Esophagus muscularis mucosa (tissue), 4 donors: Measurements from ENCODE around the gene PCDHA9. TPM values are rescaled to one million over a fixed set of nuclear protein-coding genes. Genes with fewer than 3 reads are reported as not detected.

Experiments
- DNase-seq: peaks from one replicate; pipeline ENCODE4 v3.0.0-alpha.2; 2017; ENCODE audit errors: extremely low spot score
- H3K27ac ChIP-seq, 4 donors: fragments of 200-600 bp; sonication (generic); replicated peaks in 1 of 4; 1 replicate in 3 of 4; 2 replicates in 1 of 4; pipeline ENCODE4 v1.5.1; 2016 to 2019; ENCODE audit warnings: mild to moderate bottlenecking in 1 of 4
- H3K27me3 ChIP-seq, 4 donors: fragments of 200-600 bp; sonication (generic); one replicate each; pipeline versions ENCODE4 v1.5.1 to v1.6.0; 2016 to 2019
- H3K36me3 ChIP-seq, 4 donors: fragments of 200-600 bp; sonication (generic); one replicate each; pipeline ENCODE4 v1.5.1; 2016 to 2019
- H3K4me1 ChIP-seq, 4 donors: fragments of 200-600 bp; sonication (generic); one replicate each; pipeline ENCODE4 v1.5.1; 2016 to 2019
- H3K4me3 ChIP-seq, 4 donors: fragments of 200-600 bp; sonication (generic); 1 replicate in 2 of 4; 2 replicates in 2 of 4; pipeline ENCODE4 v1.5.1; 2016 to 2019; ENCODE audit warnings: mild to moderate bottlenecking in 4 of 4, moderate library complexity in 1 of 4
- H3K9me3 ChIP-seq, 4 donors: fragments of 200-600 bp; sonication (generic); 1 replicate in 3 of 4; 2 replicates in 1 of 4; pipeline ENCODE4 v1.5.1; 2016 to 2019
- CTCF ChIP-seq, 3 experiments: fragments of 200-600 bp in 2 of 3; fragments of 450-650 bp in 1 of 3; sonication (generic) in 2 of 3; IDR thresholded peaks; one replicate each; pipeline ENCODE4 v1.5.1; 2017 to 2019; ENCODE audit warnings: antibody characterized with exemption in 3 of 3, mild to moderate bottlenecking in 2 of 3, moderate library complexity in 1 of 3
- EP300 ChIP-seq: sonication (generic); formaldehyde crosslinking; IDR thresholded peaks from one replicate; pipeline ENCODE4 v1.6.1; 2017; ENCODE audit warnings: antibody characterized with exemption
- POLR2A ChIP-seq: fragments of 450-650 bp; IDR thresholded peaks from one replicate; pipeline ENCODE4 v1.6.1; 2017; ENCODE audit warnings: antibody characterized with exemption, moderate library complexity, mild to moderate bottlenecking, low read depth
- POLR2AphosphoS5 ChIP-seq, 2 donors: sonication (generic); formaldehyde crosslinking; IDR thresholded peaks; one replicate each; pipeline ENCODE4 v1.6.1; 2017; ENCODE audit warnings: antibody characterized with exemption in 2 of 2
- whole genome bisulfite sequencing: methylation state at CpG from one replicate; pipeline ENCODE4 v1.1.5; 2018; 5-methylcytosine and 5-hydroxymethylcytosine counted together
- intact Hi-C: fragments of 100-400 bp; cut with DNase I; formaldehyde crosslinking; loops from one replicate; pipeline ENCODE4 v1.15.1; 2023
- total RNA-seq, 4 donors: library from RNA; depleted of rRNA; stranded (reverse); fragments of >200 nt; gene quantifications; one replicate each; pipeline versions ENCODE4 v1.1.0 to v1.2.1, GENCODE V29; 2016

Gene PCDHA9
- total RNA-seq, 4 donors from 2014 or later, result under 0.01 to 0.42 (median 0.15) TPM

GRCh38 chr5:140855772-140856674 is 7.8 kb downstream of the PCDHA9 start, which contains the start of gene PCDHA10:
Gene PCDHA10 (plus strand): TSS chr5:140855897. CDS start chr5:140856049, 152 bp downstream.
- H3K4me3 ChIP-seq, result peak within 1 kb of the TSS; percentile 24 to 48 (median 45)
- intact Hi-C loops, result no loop called here
- H3K27ac ChIP-seq, result peak within 1 kb of the TSS in 1 of 4 donors; percentile 13
- H3K27me3 ChIP-seq, result peaks cover 0 to 63% (median 0%) of the 10 kb centered on the region in 4 donors
- WGBS, result 21% methylated on average over 44 of the region's 44 CpGs
- DNase-seq, result no peak
- H3K9me3 ChIP-seq, result peaks cover 0 to 30% (median 27%) of the 10 kb centered on the region in 4 donors
- H3K4me1 ChIP-seq, result no peaks in the 10 kb centered on the region
- H3K36me3 ChIP-seq, result no peaks in the 10 kb centered on the region
- TF ChIP-seq EP300 (no peak), CTCF (IDR thresholded peaks at IDR 0.05) (peak; percentile 25 to 29 (median 28))

GRCh38 chr5:140857177-140857986 is 9.2 kb downstream of the PCDHA9 start:
- no peak for TF ChIP-seq POLR2A
- no peak for TF ChIP-seq EP300
- TF ChIP-seq POLR2AphosphoS5 (IDR thresholded peaks at IDR 0.05), result no peak
- no peak for TF ChIP-seq CTCF (IDR thresholded peaks at IDR 0.05)

GRCh38 chr5:140857987-140858240 is 9.7 kb downstream of the PCDHA9 start:
- intact Hi-C loops, result no loop called here
- no peaks in the 10 kb centered on the region for H3K4me1 ChIP-seq
- WGBS, result 80% methylated on average over 2 of the region's 22 CpGs
- TF ChIP-seq POLR2AphosphoS5 (IDR thresholded peaks at IDR 0.05) (no peak), POLR2A (no peak), EP300 (no peak), CTCF (IDR thresholded peaks at IDR 0.05) (no peak)
- H3K9me3 ChIP-seq, result peaks cover 0 to 48% (median 36%) of the 10 kb centered on the region in 4 donors
- H3K4me3 ChIP-seq, result no peak overlapping the region
- H3K27me3 ChIP-seq, result peaks cover 0 to 73% (median 1%) of the 10 kb centered on the region in 4 donors
- DNase-seq, result no peak
- H3K36me3 ChIP-seq, result peaks cover 0 to 3% (median 0%) of the 10 kb centered on the region in 4 donors
- H3K27ac ChIP-seq, result no peak overlapping the region

More at GRCh38 chr5:140857177-140857986, 9.2 kb downstream of the PCDHA9 start:
- Histone ChIP-seq H3K4me3 (no peak overlapping the region), H3K27ac (no peak overlapping the region), H3K36me3 (no peaks in the 10 kb centered on the region), H3K27me3 (peaks cover 0 to 73% (median 1%) of the 10 kb centered on the region in 4 donors), H3K4me1 (no peaks in the 10 kb centered on the region), H3K9me3 (peaks cover 0 to 43% (median 33%) of the 10 kb centered on the region in 4 donors)
- intact Hi-C loops, result no loop called here
- WGBS, result 45% methylated on average over 37 of the region's 94 CpGs
- no peak for DNase-seq

- no peak overlapping the region for H3K4me3 ChIP-seq
- peaks cover 0 to 46% (median 1%) of the 10 kb centered on the region in 4 donors for H3K27me3 ChIP-seq
- no peak for DNase-seq
- peaks cover 0 to 4% (median 0%) of the 10 kb centered on the region in 4 donors for H3K36me3 ChIP-seq
- intact Hi-C loops, result no loop called here
- 52% methylated on average over 44 of the region's 76 CpGs for WGBS
- peaks cover 0 to 41% (median 22%) of the 10 kb centered on the region in 4 donors for H3K9me3 ChIP-seq
- H3K27ac ChIP-seq, result no peak overlapping the region
- H3K4me1 ChIP-seq, result no peaks in the 10 kb centered on the region
- TF ChIP-seq POLR2AphosphoS5 (IDR thresholded peaks at IDR 0.05), result no peak
Observed at GRCh38 chr5:140862441-140863295, 14.5 kb downstream of the PCDHA9 start.
